Measurements from ENCODE around the gene GOLPH3.
"Not testable (repeated sequence)": the region's sequence is repeated elsewhere in the genome, so short reads cannot be mapped to it uniquely, and the experiment has no call there.

The GOLPH3 gene

DNA sequence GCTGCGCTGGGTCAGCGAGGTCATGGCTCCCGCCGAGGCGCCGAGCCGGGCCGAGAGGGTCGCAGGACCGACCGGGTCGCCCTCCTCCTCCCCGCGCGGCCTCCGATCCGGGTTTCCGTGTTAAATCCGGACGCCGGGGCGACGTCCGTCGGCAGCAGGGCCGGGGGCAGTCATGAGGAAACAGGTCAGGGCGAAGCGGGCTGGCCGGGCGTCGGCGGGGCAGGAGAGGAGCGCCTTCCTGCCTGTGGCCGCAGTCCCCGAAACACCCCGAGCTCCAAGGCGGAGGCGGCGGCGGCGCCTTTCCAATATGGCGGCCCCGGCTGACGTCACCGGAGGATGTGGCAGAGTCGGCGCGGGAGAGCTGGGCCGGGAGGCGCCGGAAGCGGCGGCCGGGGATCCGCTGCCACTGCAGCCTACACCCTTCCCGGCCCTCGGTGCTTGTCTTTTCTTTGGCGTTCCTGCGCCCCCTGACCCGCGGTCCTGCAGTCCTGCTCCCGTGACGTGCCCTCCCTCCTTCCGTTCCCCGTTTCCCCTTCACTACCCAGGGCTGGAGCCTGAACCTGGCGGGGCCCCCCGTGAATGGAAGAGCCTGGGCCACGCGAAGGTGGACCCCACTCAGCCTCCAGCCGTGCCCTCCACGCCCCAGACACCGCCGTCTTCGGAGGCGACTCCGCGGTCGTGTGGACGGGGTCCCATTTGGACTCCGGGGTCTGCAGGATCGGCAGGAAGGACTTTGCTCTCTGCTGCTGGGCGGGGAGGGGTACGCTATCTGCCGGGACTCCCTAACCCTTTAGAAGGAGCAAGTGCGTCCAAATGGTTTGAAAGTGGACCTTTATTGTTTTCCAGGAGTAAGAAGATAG is at the start of gene GOLPH3:
Gene GOLPH3, minus strand, starts transcription at position 309 of the 860 bp plus-strand sequence. Its CDS starts 285 bp downstream, at position 24.
- peak; percentile 94 for DNase-seq

DNA sequence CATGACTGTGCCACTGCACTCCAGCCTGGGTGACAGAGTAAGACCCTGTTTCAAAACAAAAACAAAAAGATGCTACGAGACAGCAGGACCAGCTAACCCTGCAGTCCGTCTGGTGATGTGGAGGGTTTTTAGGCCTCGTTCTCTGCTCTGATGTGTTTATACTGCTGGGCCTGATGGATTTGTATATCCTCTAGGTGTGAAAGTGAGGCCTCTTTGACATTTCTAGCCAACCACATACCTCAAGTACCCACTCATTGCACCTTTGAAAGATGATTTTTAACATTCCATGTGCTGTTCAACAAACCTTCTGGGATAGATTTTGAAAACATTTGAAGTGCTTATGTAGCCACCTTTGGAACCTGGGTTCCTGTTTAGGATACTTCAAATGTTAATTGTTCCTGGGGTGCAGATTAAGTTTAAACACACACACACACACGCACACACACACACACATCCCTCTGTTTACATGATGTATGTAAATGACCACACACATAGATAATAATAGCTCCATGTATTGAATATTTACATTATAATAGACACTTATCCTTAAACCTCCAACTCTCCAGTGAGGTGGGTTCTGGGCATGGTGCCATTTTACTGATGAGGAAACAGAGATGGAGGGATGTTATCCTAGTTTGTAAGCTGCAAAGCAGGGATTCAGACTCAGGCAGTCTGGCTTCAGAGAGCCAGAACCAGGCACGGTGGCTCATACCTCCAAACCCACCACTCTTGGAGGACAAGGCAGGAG is 48.8 kb upstream of the GOLPH3 start:
- no peak for DNase-seq

DNA sequence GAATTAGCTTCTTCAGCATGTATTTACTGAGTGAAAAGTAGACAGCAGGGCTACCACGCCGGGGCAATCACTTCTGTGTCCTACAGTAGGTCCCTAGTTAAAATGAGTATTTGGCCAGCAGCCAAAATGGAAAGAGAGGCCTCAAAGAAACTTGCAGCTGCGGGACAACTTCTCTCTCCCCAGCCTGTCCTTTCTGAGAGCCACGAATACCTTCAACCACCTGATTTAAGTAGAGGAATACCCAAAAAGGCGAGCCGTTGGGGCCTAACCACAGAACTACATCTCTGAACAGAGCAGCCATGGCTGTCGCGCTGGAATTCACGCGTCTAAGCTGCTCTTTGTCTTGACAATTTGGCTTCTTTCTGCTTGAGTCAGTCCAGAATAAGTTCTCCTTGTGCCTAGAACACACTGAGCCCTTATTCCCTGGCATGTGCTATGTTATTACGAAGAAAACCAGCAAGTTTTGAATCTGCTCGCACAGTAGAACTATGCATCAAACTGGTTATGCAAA is 43.8 kb upstream of the GOLPH3 start:
- peak; percentile 13 for DNase-seq

DNA sequence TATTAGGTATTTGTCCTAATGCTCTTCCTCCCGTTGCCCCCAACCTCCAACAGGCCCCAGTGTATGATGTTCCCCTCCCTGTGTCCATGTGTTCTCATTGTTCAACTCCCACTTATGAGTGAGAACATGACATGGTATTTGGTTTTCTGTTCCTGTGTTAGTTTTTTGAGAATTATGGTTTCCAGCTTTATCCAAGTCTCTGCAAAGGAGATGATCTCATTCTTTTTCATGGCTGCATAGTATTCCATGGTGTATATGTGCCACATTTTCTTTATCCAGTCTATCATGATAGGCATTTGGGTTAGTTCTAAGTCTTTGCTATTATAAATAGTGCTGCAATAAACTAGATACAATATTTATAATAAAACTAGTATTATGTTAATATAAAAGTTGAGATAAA is 40.2 kb upstream of the GOLPH3 start:
- DNase-seq, result not testable (repeated sequence)

DNA sequence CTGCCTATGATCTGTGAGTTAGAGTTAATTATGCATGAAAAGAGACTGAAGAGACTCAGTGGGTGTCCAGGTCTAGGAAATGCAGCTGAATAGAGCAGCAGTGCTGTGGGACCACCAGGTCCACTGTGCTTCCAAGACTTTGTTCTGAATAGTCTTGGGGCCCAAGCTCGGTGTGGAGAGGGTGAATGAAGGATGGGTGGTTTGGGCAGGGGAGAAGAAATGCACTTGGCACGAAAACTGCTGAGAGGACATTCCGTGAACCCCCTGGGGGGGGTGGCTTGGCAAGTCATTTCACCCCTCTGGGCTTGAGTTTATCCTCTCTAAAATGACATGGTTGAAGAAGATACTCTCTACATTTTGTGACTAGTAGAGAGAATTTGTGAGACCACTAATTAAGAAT is 36.0 kb upstream of the GOLPH3 start:
- DNase-seq, result no peak

DNA sequence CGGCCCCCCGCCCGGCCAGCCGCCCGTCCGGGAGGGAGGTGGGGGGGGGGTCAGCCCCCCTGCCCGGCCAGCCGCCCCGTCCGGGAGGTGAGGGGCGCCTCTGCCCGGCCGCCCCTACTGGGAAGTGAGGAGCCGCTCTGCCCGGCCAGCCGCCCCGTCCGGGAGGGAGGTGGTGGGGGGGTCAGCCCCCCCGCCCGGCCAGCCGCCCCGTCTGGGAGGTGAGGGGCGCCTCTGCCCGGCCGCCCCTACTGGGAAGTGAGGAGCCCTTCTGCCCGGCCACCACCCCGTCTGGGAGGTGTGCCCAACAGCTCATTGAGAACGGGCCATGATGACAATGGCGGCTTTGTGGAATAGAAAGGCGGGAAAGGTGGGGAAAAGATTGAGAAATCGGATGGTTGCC is 34.7 kb upstream of the GOLPH3 start:
- not testable (repeated sequence) for DNase-seq

DNA sequence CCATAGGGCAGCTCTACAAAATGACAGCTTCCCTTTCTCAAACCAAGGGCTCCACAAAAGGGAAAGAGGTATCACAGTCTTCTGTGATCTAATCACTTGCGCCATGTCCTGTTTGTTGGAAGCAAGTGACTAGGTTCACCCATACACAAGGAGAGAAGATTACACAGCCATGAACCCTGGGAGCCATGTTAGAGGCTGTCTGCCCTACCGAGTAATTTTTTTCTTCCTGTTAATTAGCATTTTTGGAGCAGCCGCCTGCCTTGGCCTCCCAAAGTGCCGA is 33.2 kb upstream of the GOLPH3 start:
- no peak for DNase-seq

DNA sequence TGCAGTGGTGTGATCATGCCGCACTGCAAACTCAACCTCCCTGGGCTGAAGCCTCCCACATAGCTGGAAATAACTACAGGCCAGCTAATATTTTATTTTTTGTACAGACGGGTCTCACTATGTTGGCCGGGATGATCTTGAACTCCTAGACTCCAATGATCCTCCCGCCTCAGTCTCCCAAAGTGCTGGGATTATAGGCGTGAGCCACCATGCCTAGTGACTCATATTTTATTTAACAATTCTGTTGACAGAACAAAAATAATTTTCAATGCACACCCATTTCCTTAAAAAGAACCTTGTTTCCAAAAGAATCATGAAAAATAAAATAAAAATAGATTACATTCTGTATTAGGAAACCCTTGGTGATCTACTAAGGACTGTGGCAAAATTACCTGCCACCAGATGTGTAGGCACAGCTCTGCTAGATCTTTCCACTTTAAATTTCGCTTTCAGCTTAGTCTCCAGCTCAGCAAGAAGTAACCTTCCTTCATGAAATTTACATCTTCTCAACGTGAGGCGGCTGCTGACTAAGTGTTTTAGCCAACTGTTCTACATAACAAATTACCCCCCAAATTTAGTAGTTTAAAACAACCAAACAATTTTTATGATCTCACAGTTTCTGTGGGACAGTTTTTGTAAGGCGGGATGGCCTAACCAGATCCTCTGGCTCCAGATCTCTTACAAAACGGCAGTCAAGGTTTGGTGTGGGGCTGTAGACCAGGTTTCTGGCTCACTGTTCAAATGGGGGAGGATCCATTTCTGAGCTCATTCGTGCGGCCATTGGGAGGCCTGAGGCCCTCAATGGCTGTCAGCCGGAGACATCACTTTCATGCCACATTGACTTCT is 32.6 kb upstream of the GOLPH3 start:
- no peak for DNase-seq

DNA sequence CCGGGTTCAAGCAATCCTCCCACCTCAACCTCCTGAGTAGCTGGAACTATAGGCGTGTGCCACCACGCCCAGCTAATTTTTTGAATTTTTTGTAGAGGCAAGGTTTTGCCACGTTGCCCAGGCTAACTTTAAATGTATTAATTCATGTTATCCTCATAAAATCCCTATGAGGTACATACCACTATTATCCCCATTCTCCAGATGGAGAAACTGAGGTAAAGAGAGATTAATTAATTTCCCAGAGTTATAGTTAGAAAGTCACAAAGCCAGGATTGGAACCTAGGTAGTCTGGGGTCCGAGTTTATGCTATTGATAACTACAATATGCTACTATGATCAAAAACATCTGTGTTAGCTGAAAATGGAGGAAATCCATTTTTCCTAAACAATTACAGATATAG is 31.9 kb upstream of the GOLPH3 start:
- no peak for DNase-seq

DNA sequence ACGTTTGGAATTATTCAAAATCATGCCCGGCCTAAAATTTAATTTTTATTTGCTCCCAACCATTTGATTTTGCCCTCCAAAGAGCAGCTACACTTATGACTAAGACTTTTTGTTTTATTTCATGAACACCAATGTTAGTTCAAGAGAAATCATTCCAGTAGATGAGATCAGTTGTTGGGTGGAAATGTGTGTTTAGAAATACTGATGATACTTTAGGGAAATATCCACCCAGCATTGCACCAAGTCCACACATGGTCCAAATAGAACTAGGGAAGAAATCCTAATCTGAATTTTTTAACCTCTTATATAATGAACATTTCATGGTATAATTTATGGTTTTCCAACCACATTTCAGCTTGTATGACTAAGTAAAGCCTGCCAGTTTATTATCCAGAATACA is 28.3 kb upstream of the GOLPH3 start:
- DNase-seq, result no peak

DNA sequence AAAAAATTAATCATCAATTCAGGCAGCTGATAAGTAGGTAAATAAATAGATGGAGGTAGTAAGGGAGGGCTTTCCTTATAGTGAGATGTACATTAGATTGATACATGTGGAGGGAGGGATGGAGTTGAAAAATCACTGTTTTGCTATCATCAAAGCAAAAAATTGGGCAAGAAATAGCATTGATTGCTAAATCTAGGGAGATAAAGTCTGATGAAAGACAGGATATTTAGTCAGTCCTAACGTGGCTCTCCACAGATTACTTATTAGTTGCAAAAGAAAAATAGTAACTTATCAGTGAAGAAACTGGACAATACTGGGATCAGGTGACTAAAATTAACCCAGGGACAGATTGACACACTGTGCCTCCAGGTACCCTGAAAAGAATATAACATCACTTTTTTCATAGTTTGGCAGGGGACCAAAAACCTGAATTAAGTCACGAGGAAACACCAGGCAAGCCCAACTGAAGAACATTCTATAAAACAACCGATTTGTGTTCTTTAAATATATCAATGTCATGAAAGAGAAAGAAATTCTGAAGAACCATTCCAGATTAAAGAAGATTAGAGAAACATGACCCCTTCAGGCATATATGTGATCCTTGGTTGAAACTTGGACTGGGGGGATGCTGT is 27.1 kb upstream of the GOLPH3 start:
- DNase-seq, result no peak

DNA sequence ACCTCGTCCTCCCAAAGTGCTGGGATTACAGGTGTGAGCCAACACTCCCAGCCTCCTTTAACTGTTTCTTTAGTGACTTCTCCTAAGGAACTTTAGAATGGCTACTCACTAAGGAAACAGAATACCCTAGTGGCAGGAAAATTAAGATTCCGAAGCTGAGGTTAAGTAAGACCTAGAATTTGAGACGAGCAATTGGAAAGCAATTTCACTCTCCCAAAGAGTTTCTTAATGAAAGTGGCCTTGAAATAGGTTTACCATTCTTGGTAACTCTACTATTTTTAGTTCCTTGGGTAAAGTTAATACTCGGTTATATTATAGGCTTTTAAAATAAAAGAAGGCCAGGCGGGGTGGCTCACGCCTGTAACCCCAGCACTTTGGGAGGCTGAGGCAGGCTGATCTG is 22.9 kb upstream of the GOLPH3 start:
- DNase-seq, result no peak

DNA sequence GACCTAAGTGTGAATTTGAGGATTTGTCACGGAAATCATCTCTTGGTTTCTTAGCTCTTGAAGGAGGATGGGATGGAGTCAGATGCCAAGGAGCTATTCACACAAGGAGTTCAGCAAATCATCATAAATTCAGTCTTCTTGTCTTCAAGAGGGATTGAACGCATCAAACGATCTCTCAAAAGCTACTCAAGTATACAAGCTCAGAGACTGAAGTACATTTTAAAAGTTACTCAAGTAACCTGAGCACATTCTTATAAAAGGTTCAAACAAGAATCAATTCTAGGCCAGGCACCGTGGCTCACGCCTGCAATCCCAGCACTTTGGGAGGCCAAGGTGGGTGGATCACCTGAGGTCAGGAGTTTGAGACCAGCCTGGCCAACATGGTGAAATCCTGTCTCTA is 21.1 kb upstream of the GOLPH3 start:
- DNase-seq, result no peak

DNA sequence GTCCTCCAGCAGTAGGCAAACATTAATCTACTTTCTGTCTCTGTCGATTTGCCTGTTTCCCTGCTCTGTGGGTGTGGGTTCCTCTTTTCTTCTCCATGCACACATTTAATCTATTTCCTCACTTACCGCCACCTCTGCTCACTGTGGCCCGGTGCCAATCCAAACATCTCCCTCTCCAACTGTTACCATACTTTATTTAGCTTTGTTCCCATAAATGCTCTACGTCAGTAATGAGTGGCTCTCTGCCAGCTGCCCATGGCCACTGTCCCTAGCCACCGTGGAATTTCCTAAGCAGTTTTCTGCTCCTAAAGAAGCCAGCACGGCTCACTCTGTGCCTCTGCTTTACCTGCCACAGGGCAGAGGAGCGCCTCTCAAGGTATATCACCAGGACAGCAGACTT is 19.5 kb upstream of the GOLPH3 start:
- DNase-seq, result peak; percentile 95

DNA sequence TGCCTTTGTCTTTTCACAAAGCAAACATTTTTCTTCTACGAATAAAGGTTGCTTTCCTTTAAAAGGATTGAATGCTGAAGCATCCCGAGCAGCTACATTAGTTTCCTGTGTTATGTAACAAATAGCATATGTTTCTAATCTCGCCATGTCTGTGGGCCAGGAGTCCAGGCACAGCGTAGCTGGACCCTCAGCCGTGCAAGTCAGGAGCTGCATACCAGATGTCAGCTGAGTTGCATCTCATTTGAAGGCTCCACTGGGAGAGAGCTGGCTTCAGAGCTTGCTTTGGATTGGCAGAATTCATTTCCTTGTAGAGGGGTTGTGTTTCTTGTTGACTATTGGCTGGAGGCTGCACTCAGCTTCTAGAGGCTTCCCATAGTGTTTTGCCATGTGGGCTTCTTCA is 16.0 kb upstream of the GOLPH3 start:
- no peak for DNase-seq

DNA sequence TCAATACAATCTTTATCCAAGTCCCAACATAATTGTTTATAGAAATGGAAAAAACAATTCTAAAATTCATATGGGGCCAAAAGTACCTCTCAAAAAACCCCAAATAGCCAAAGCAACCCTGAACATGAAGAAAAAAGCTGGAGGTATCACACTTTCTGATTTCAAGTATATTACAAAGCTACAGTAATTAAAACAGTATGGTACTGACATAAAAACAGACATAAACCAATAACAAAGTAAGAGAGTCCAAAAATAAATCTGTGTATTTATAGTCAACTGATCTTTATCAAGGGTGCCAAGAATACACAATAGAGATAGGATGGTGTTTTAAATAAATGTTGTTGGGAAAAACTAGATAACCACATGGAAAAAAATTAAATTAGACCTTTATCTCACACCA is 13.6 kb upstream of the GOLPH3 start:
- DNase-seq, result no peak

DNA sequence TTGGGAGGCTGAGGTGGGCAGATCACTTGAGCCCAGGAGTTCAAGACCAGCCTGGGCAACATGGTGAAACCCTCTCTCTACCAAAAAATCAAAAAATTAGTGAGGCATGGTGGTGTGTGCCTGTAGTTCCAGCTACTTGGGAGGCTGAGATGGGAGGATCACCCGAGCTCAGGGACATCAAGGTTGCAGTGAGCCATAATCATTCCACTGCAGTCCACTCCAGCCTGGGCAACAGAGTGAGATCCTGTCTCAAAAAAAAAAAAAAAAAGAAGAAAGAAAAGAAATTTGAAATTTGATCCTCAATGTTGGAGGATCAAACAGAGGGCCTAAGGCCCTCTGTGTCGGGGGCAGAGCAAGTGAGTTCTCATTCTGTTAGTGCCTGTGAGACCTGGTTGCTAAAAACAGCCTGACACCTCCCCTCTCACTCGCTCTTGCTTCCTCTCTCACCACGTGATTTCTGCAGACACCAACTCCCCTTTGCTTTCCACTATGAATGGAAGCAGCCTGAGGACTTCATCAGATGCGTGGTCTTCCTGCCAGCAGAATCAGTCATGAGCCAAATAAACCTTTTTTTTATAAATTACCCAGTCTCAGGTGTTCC is 8.4 kb upstream of the GOLPH3 start:
- DNase-seq, result no peak

DNA sequence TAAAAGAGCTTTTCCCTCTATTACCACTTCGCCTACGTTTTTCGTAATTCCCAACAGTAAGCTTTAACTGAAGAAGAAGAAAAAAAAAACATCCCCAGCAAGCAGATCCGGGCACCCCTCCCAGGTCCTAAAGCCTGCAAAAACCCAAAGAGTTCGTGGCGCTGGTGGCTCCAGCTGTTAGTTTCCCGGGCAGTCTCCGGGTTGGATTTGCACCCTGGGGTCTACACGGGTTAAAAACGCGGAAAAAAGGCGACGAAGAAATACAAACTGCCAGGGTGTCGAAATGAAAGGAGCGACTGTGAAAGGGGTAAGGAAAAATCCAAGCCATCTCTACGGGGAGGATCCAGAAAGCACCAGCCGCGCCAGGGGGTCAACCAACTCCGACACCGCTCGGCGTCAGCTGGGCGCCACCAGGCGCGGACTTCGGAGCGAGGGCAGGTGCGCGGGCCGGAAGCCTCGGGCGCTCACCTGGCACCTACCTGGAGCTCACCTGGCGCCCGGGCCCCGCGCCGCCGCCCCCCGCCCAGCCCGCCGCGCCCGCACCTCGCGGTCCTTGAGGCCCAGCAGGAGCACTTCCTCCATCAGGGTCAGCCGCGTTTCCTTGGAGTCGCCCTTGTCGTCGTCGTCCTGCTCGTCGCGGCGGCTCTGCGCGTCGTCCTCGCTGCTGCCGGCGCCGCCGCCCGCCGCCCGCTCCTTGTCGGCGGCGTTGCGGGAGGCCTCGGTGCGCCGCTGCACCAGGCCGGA is 680 bp downstream of the GOLPH3 start:
- DNase-seq, result peak; percentile 80

DNA sequence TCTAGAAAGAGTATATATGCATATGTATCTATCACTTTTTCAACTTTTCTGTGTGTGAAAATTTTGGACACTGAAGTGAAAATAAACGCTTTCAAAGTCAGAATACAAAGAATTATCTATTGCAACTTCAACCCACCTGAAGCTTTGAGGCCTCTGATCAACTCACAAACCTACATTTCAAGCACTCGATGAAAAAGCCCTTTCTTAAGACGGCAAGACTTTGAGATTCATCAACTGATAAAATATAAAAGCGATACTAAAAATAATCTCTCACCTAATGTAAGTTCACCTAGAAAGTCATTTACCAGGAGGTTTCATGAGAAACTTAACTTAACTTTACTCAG is 1.2 kb downstream of the GOLPH3 start:
- DNase-seq, result peak; percentile 44

DNA sequence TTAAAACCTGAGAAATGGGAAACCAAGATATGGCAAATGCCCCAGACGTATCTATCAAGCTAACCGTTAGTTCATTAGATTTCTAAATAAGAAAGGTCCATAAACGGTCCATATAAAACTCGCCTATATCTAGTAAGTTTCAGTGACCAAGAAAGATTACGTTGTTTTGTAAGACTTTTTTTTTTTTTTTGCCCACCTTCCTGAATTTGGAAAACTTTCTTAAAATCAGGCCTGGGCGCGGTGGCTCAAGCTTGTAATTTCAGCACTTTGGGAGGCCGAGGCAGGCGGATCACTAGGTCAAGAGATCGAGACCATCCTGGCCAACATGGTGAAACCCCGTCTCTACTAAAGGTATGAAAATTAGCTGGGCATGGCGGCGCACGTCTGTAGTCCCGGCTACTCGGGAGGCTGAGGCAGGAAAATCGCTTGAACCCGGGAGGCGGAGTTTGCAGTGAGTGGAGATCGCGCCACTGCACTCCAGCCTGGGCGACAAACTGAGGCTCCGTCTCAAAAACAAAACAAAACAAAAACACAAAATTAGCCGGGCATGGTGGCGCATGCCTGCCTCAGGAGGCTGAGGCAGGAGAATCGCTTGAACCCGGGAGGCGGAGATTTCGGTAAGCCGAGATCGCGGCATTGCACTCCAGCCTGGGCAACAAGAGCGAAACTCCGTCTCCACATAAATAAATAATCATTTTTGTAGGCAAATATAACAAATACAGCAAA is 1.8 kb downstream of the GOLPH3 start:
- peak; percentile 41 for DNase-seq

All from DMS53 (cell line).